GM12801 (cell line): ENCODE measurements around the gene DGKZ.

Source experiments
- CTCF ChIP-seq: IDR thresholded peaks from one replicate; pipeline ENCODE4 v1.5.1; 2011; ENCODE audit warnings: control low read depth; ENCODE audit not compliant: insufficient read length; ENCODE audit errors: extremely low read depth

Gene DGKZ

GRCh38 chr11:46351606-46352005, 4.3 kb downstream of the DGKZ start:
- no peak for TF ChIP-seq CTCF

- TF ChIP-seq CTCF = no peak
Observed at GRCh38 chr11:46352063-46352841, 5.0 kb downstream of the DGKZ start.

GRCh38 chr11:46353698-46354097, 6.4 kb downstream of the DGKZ start:
- TF ChIP-seq CTCF = no peak

- no peak for TF ChIP-seq CTCF
Observed at GRCh38 chr11:46356924-46357482, 9.7 kb downstream of the DGKZ start.

- no peak for TF ChIP-seq CTCF
Observed at GRCh38 chr11:46357483-46357936, 10.2 kb downstream of the DGKZ start.

- no peak for TF ChIP-seq CTCF
Observed at GRCh38 chr11:46359953-46360352, 12.7 kb downstream of the DGKZ start.

- TF ChIP-seq CTCF = no peak
Observed at GRCh38 chr11:46360878-46361277, 13.6 kb downstream of the DGKZ start.
